GM12865 (cell line): Measurements from ENCODE around the gene TP53I11.

Experiments used
- DNase-seq: peaks from one replicate; pipeline ENCODE4 v3.0.0; 2010; ENCODE audit warnings: low read depth
- H3K4me3 ChIP-seq: 2 replicates; pipeline ENCODE4 v1.5.1; 2011; ENCODE audit warnings: mild to moderate bottlenecking, low read depth, low read length, control low read depth
- CTCF ChIP-seq: IDR thresholded peaks from 2 replicates; pipeline ENCODE4 v1.5.1; 2011; ENCODE audit warnings: low read length, control low read depth, low read depth, inconsistent platforms; ENCODE audit not compliant: insufficient read depth; ENCODE audit errors: missing control alignments

TP53I11 gene

GRCh38 chr11:44972746-44973435 lies 22.2 kb upstream of the TP53I11 start:
- DNase-seq: no peak
- no peak for TF ChIP-seq CTCF
- H3K4me3 ChIP-seq: no peak overlapping the region

DNA sequence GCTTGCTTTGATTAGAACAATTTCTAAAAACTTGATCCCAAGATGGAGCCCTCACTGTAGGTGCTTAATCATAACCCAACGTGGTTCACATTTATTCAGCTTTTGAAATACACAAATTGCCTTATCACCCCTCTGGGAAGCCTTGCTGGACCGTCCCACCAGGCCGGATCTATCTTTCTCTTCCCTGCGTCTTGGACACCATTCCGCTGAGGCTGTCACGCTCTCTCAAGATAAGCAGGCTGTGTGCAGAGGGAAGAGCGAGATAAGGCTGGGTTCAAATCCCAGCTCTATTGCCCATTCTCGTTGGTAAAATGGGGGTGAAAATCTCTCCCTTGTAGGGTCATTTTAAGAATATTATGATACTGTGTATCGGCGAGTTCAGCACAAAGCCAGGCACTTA lies 20.5 kb upstream of the TP53I11 start:
- no peak for DNase-seq
- no peak for TF ChIP-seq CTCF
- no peak overlapping the region for H3K4me3 ChIP-seq

DNA sequence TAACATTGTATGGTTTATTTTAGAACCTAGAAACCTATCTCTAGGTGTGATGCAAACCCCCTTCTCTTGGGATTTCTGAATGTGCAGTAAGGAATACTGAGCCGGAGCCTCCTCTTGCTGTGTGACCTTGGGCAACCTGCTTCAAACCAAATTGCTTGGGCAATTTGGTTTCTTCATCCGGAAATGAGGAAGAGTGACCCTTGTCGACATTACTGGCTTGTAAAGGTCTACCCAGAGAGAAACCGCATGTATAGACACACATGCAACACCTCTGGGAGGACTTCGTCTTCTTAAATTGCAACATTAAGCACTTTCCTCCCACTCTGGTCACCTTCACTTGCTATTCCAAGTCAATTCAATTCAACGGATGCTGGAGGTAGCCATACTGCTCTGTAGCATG lies 19.6 kb upstream of the TP53I11 start:
- no peak overlapping the region for H3K4me3 ChIP-seq
- no peak for DNase-seq
- no peak for TF ChIP-seq CTCF

- H3K4me3 ChIP-seq: no peak overlapping the region
- DNase-seq: no peak
- TF ChIP-seq CTCF: no peak
Measured at GRCh38 chr11:44969651-44970252, 19.1 kb upstream of the TP53I11 start.

GRCh38 chr11:44968510-44968909 lies 17.8 kb upstream of the TP53I11 start:
- no peak overlapping the region for H3K4me3 ChIP-seq
- DNase-seq: no peak
- TF ChIP-seq CTCF: no peak

DNA sequence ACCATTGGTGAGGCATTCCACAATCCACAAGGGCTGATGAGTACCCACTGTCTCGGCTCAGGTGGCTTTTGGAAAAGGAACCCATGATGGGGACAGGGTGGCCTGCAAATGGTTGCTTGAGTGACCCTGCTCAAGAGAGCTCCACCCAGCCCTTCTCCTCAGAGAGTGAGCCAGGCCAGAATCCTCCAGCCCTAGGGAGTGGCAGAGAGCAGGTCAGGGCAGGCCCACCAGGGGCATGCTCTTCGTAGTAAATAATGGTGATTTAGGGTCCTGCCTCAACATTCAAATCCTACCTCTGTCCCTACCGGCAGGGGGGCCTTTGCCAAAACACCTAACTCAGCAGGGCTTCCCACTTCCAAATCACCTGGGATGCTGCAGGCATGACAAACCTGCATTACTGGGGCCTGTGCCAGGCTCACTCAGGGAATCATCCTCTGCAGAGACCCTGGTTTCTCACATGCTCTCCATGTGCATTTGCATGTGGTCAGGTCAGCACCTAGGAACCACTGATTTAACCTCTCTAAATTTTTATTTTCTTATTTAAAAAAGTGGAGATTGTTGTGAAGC lies 17.3 kb upstream of the TP53I11 start:
- H3K4me3 ChIP-seq: no peak overlapping the region
- DNase-seq: no peak
- TF ChIP-seq CTCF: no peak
